Endothelial cell (in vitro differentiated cells): ENCODE data around the gene ARMH1. TPM values are rescaled to one million over a fixed set of nuclear protein-coding genes. Genes with fewer than 3 reads are reported as not detected.

ENCODE experiments used
- DNase-seq: peaks from one replicate; pipeline ENCODE4 v3.0.0; 2021; ENCODE audit warnings: low spot score
- H3K27ac Mint-ChIP-seq: one replicate; pipeline ENCODE4 v1.8.0; 2021; ENCODE audit warnings: mixed read lengths, inconsistent platforms; ENCODE audit not compliant: unreplicated experiment
- H3K27me3 Mint-ChIP-seq: one replicate; pipeline ENCODE4 v1.8.0; 2021; ENCODE audit warnings: mild to moderate bottlenecking, moderate library complexity, mixed read lengths, inconsistent platforms; ENCODE audit not compliant: unreplicated experiment
- H3K36me3 Mint-ChIP-seq: one replicate; pipeline ENCODE4 v1.8.0; 2021; ENCODE audit warnings: mild to moderate bottlenecking, low read depth, mixed read lengths, inconsistent platforms; ENCODE audit not compliant: unreplicated experiment
- H3K4me1 Mint-ChIP-seq: one replicate; pipeline ENCODE4 v1.8.0; 2021; ENCODE audit warnings: mild to moderate bottlenecking, mixed read lengths, inconsistent platforms; ENCODE audit not compliant: unreplicated experiment
- H3K4me3 Mint-ChIP-seq: one replicate; pipeline ENCODE4 v1.8.0; 2021; ENCODE audit warnings: mild to moderate bottlenecking, mixed read lengths, inconsistent platforms; ENCODE audit not compliant: unreplicated experiment
- H3K9me3 Mint-ChIP-seq: one replicate; pipeline ENCODE4 v1.8.0; 2021; ENCODE audit warnings: mixed read lengths, inconsistent platforms; ENCODE audit not compliant: unreplicated experiment
- long read RNA-seq: library from polyadenylated mRNA; unstranded; transcript quantifications from one replicate; pipeline ENCODE4 v2.0.0, GENCODE V29; 2020; ENCODE audit not compliant: unreplicated experiment
- total RNA-seq: library from RNA; stranded (reverse); fragmentation: NEBNext Ultra II Directional; extraction: Animal tissue kit (Norgen Biotek cat#: 25700); gene quantifications from one replicate; pipeline ENCODE4 v1.2.1, GENCODE V29; 2021; ENCODE audit not compliant: unreplicated experiment
- TF ChIP-seq, protein P1 (sequence below): fragments of 200-600 bp; sonication (generic); IDR thresholded peaks from one replicate; pipeline ENCODE4 v1.5.0; 2021; ENCODE audit warnings: antibody characterized with exemption; ENCODE audit not compliant: unreplicated experiment

Gene ARMH1
- total RNA-seq, result 4.1 TPM
- long read RNA-seq, partial matches to known transcripts, result 1 of 6 reads
- long read RNA-seq, other reads (novel, unspliced or antisense), result 5 of 6 reads

DNA sequence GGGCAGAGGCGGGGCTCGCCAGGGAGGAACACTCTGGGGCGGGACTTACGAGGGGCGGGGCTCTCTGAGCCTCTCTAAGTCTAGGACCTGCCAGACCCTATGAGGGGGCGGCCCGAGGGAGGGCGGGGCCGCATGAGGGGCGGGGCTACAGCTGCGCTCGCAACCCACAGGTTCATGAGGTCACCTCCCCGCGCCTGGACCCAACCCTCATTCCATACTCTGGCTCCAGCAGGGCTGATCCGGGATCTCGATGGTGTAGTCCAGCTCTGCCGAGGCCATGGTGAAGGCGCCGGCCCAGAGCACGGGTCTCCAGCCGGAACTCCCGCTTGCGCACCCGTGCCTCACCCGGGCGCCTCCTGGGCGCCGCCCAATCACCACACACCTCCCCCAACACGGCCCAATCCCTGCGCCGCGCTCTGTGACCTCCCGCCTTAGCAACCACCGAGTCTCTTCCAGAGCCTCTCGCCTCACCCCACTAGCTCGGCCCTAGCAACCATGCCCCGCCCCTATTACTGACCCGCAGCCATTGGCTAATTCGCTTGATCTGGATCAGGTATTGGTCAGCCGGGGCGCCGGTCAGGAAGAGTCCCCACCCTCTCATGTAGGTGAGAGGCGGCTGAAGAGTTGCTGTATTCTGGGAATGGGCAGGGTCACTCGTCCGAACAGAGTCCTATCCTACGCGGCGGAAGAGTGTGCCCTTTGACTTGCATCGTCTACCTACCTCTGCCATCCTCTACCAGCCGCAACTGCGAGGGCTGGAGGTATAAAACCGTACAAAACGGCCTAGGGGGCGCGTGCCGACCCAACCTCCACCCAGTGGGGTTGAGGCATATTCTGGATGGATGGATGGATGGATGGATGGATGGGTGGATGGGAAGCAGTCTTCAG, at the start of gene ARMH1, which contains the start of gene TMEM53:
Gene ARMH1 (plus strand): TSS at position 602 of the 888 bp plus-strand sequence. CDS start 14,984 bp downstream, outside the sequence.
Gene TMEM53 (minus strand): TSS at position 369 of the 888 bp plus-strand sequence. CDS start 90 bp downstream, at position 279.
- Mint-ChIP-seq H3K36me3 (no peaks in the 10 kb centered on the region), H3K4me3 (peak within 1 kb of the TSS; percentile 93), H3K27me3 (peaks cover 12% of the 10 kb centered on the region), H3K4me1 (peaks cover 42% of the 10 kb centered on the region), H3K9me3 (no peaks in the 10 kb centered on the region), H3K27ac (peak within 1 kb of the TSS; percentile 98)
- peak; percentile 95 for DNase-seq
- TF ChIP-seq, protein P1, sequence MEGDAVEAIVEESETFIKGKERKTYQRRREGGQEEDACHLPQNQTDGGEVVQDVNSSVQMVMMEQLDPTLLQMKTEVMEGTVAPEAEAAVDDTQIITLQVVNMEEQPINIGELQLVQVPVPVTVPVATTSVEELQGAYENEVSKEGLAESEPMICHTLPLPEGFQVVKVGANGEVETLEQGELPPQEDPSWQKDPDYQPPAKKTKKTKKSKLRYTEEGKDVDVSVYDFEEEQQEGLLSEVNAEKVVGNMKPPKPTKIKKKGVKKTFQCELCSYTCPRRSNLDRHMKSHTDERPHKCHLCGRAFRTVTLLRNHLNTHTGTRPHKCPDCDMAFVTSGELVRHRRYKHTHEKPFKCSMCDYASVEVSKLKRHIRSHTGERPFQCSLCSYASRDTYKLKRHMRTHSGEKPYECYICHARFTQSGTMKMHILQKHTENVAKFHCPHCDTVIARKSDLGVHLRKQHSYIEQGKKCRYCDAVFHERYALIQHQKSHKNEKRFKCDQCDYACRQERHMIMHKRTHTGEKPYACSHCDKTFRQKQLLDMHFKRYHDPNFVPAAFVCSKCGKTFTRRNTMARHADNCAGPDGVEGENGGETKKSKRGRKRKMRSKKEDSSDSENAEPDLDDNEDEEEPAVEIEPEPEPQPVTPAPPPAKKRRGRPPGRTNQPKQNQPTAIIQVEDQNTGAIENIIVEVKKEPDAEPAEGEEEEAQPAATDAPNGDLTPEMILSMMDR, result no peak

DNA sequence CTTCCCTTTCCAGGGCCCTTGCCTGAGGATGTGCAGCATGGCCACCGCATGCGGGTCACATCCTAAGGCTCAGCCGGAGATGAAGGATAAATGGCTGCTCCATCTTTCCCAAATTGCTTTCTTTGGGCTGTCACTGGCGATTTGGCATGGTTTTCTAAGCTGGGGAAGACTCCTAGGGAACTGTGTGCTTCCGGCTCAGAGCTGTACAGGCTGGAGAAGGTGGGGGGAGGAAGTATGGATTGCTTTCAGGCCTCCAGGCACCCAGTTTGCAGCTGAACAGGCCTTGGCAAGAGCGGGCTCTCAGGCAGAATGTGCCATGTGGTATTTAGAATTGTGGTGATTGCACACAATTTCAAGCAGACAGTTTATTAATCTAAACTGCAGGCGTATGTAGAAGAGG, 49.2 kb upstream of the ARMH1 start:
- TF ChIP-seq, protein P1, result no peak
- Mint-ChIP-seq H3K36me3 (peaks cover 11% of the 10 kb centered on the region), H3K4me3 (no peak overlapping the region), H3K27me3 (peaks cover 7% of the 10 kb centered on the region), H3K4me1 (peaks cover under 1% of the 10 kb centered on the region), H3K27ac (no peak overlapping the region), H3K9me3 (no peaks in the 10 kb centered on the region)
- no peak for DNase-seq

DNA sequence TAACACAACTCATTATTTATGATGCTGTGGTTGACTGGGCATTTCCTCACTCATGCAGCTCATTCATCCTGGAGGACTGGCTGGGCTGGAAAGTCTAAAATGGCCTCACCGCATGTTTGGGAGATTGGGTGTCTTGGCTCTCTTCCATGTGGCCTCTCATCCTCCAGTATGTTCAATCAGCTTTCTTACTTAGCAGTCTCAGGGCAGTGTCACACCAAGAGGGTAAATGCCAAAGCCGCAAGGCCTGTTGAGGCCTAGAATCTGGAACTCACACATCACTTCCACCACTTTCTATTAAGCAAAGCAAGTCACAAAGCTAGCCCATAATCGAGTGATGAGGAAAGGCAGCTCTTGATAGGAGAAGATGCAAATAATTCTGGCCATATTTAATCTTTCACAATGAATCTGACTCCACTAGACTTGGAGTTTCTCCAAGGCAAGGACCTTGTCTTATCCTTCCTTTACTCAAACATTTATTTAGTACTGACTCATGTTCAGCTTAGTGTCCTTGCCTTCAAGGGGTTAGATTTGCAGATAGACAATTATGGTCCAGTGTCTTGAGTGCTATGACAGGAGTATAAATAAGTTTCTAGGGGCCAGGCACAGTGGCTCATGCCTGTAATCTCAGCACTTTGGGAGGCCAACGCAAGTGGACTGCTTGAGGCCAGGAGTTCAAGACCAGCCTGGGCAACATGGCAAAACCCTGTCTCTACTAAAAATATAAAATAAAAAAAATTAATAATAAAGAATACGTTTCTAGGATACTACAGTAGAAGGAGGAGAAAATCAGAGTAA, 45.4 kb upstream of the ARMH1 start:
- TF ChIP-seq, protein P1, result no peak
- no peak for DNase-seq
- no peak overlapping the region for H3K4me3 Mint-ChIP-seq
- H3K4me1 Mint-ChIP-seq, result peaks cover 26% of the 10 kb centered on the region
- H3K36me3 Mint-ChIP-seq, result peaks cover 20% of the 10 kb centered on the region
- peak overlapping the region; percentile 61 for H3K27ac Mint-ChIP-seq
- peaks cover 16% of the 10 kb centered on the region for H3K27me3 Mint-ChIP-seq
- H3K9me3 Mint-ChIP-seq, result no peaks in the 10 kb centered on the region

DNA sequence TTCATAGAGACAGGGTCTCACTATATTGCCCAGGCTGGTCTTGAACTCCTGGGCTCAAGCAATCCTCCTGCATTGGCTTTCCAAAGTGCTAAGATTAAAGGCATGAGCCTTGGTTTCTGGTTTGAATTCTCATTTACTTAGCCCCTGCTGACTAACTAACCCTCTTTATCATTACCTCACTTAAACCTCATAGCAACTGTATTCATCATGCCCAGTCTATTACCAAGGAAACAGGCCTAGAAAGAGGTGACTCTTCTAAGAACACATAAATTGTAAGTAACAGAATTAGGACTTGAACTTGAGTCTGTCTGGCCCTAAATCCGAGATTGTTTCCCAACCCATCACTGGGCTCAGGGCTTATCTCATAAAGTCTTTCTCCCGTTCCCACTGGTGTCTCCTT, 44.4 kb upstream of the ARMH1 start:
- peaks cover 29% of the 10 kb centered on the region for H3K36me3 Mint-ChIP-seq
- DNase-seq, result no peak
- H3K27ac Mint-ChIP-seq, result peak overlapping the region; percentile 98
- H3K4me1 Mint-ChIP-seq, result peaks cover 27% of the 10 kb centered on the region
- peak overlapping the region; percentile 94 for H3K4me3 Mint-ChIP-seq
- TF ChIP-seq, protein P1, result no peak
- H3K27me3 Mint-ChIP-seq, result peaks cover 19% of the 10 kb centered on the region
- H3K9me3 Mint-ChIP-seq, result no peaks in the 10 kb centered on the region
